ENCODE results near the gene GPR183.

GPR183 gene

GRCh38 chr13:99345345-99345744 lies 38.1 kb upstream of the GPR183 start:
- Mint-ChIP-seq H3K4me1 (ENCODE audit: low read depth) (peaks cover 71% of the 10 kb centered on the region), H3K9me3 (no peaks in the 10 kb centered on the region), H3K36me3 (ENCODE audit: low read depth) (peaks cover 99% of the 10 kb centered on the region), H3K27me3 (no peaks in the 10 kb centered on the region), H3K4me3 (no peak overlapping the region), H3K27ac (peak overlapping the region; percentile 31)
- no peak for DNase-seq

- Mint-ChIP-seq H3K27ac (peak overlapping the region; percentile 0), H3K9me3 (no peaks in the 10 kb centered on the region), H3K4me1 (ENCODE audit: low read depth) (peaks cover 72% of the 10 kb centered on the region), H3K27me3 (no peaks in the 10 kb centered on the region), H3K4me3 (no peak overlapping the region), H3K36me3 (ENCODE audit: low read depth) (peaks cover 99% of the 10 kb centered on the region)
- DNase-seq, result no peak
Measured at GRCh38 chr13:99344610-99345208, 37.5 kb upstream of the GPR183 start.

- Mint-ChIP-seq H3K36me3 (ENCODE audit: low read depth) (peaks cover 94% of the 10 kb centered on the region), H3K27me3 (no peaks in the 10 kb centered on the region), H3K4me3 (no peak overlapping the region), H3K4me1 (ENCODE audit: low read depth) (peaks cover 71% of the 10 kb centered on the region), H3K27ac (no peak overlapping the region), H3K9me3 (no peaks in the 10 kb centered on the region)
- DNase-seq, result no peak
Measured at GRCh38 chr13:99342723-99343315, 35.6 kb upstream of the GPR183 start.

- H3K4me3 Mint-ChIP-seq, result no peak overlapping the region
- H3K9me3 Mint-ChIP-seq, result no peaks in the 10 kb centered on the region
- peaks cover 93% of the 10 kb centered on the region for H3K36me3 Mint-ChIP-seq (ENCODE audit: low read depth)
- no peak for DNase-seq
- H3K4me1 Mint-ChIP-seq (ENCODE audit: low read depth), result peaks cover 70% of the 10 kb centered on the region
- H3K27me3 Mint-ChIP-seq, result no peaks in the 10 kb centered on the region
- H3K27ac Mint-ChIP-seq, result no peak overlapping the region
Measured at GRCh38 chr13:99341969-99342722, 34.9 kb upstream of the GPR183 start.

- Mint-ChIP-seq H3K36me3 (ENCODE audit: low read depth) (peaks cover 90% of the 10 kb centered on the region), H3K4me3 (no peak overlapping the region), H3K27me3 (no peaks in the 10 kb centered on the region), H3K27ac (no peak overlapping the region), H3K9me3 (no peaks in the 10 kb centered on the region), H3K4me1 (ENCODE audit: low read depth) (peaks cover 70% of the 10 kb centered on the region)
- no peak for DNase-seq
Measured at GRCh38 chr13:99340638-99341037, 33.4 kb upstream of the GPR183 start.

GRCh38 chr13:99339736-99340397 lies 32.7 kb upstream of the GPR183 start:
- H3K27ac Mint-ChIP-seq, result peak overlapping the region; percentile 9
- peak overlapping the region; percentile 21 for H3K4me3 Mint-ChIP-seq
- H3K36me3 Mint-ChIP-seq (ENCODE audit: low read depth), result peaks cover 90% of the 10 kb centered on the region
- no peaks in the 10 kb centered on the region for H3K27me3 Mint-ChIP-seq
- no peaks in the 10 kb centered on the region for H3K9me3 Mint-ChIP-seq
- no peak for DNase-seq
- H3K4me1 Mint-ChIP-seq (ENCODE audit: low read depth), result peaks cover 73% of the 10 kb centered on the region

GRCh38 chr13:99339230-99339721 lies 32.1 kb upstream of the GPR183 start:
- Mint-ChIP-seq H3K9me3 (no peaks in the 10 kb centered on the region), H3K4me3 (no peak overlapping the region), H3K27ac (peak overlapping the region; percentile 4), H3K27me3 (no peaks in the 10 kb centered on the region), H3K4me1 (ENCODE audit: low read depth) (peaks cover 74% of the 10 kb centered on the region), H3K36me3 (ENCODE audit: low read depth) (peaks cover 86% of the 10 kb centered on the region)
- DNase-seq, result no peak

GRCh38 chr13:99335603-99336002 lies 28.4 kb upstream of the GPR183 start:
- Mint-ChIP-seq H3K4me3 (no peak overlapping the region), H3K4me1 (ENCODE audit: low read depth) (peaks cover 83% of the 10 kb centered on the region), H3K36me3 (ENCODE audit: low read depth) (peaks cover 76% of the 10 kb centered on the region), H3K27ac (peak overlapping the region; percentile 29), H3K9me3 (no peaks in the 10 kb centered on the region), H3K27me3 (no peaks in the 10 kb centered on the region)
- DNase-seq, result no peak

GRCh38 chr13:99335087-99335486 lies 27.9 kb upstream of the GPR183 start:
- Mint-ChIP-seq H3K27ac (no peak overlapping the region), H3K4me1 (ENCODE audit: low read depth) (peaks cover 77% of the 10 kb centered on the region), H3K9me3 (no peaks in the 10 kb centered on the region), H3K36me3 (ENCODE audit: low read depth) (peaks cover 75% of the 10 kb centered on the region), H3K27me3 (no peaks in the 10 kb centered on the region), H3K4me3 (no peak overlapping the region)
- DNase-seq, result no peak

GRCh38 chr13:99334221-99334620 lies 27.0 kb upstream of the GPR183 start:
- Mint-ChIP-seq H3K36me3 (ENCODE audit: low read depth) (peaks cover 76% of the 10 kb centered on the region), H3K27ac (no peak overlapping the region)

GRCh38 chr13:99332456-99332855 lies 25.3 kb upstream of the GPR183 start:
- peaks cover 70% of the 10 kb centered on the region for H3K36me3 Mint-ChIP-seq (ENCODE audit: low read depth)
- H3K27me3 Mint-ChIP-seq, result no peaks in the 10 kb centered on the region
- H3K9me3 Mint-ChIP-seq, result no peaks in the 10 kb centered on the region
- no peak overlapping the region for H3K4me3 Mint-ChIP-seq
- peak overlapping the region; percentile 38 for H3K27ac Mint-ChIP-seq
- H3K4me1 Mint-ChIP-seq (ENCODE audit: low read depth), result peaks cover 68% of the 10 kb centered on the region
- DNase-seq, result no peak

More at GRCh38 chr13:99334221-99334620, 27.0 kb upstream of the GPR183 start:
- no peaks in the 10 kb centered on the region for H3K27me3 Mint-ChIP-seq
- DNase-seq, result no peak
- H3K4me1 Mint-ChIP-seq (ENCODE audit: low read depth), result peaks cover 74% of the 10 kb centered on the region
- no peak overlapping the region for H3K4me3 Mint-ChIP-seq
- H3K9me3 Mint-ChIP-seq, result no peaks in the 10 kb centered on the region

GRCh38 chr13:99331881-99332293 lies 24.7 kb upstream of the GPR183 start:
- Mint-ChIP-seq H3K4me1 (ENCODE audit: low read depth) (peaks cover 70% of the 10 kb centered on the region), H3K9me3 (no peaks in the 10 kb centered on the region), H3K27me3 (no peaks in the 10 kb centered on the region), H3K36me3 (ENCODE audit: low read depth) (peaks cover 73% of the 10 kb centered on the region), H3K27ac (peak overlapping the region; percentile 56), H3K4me3 (peak overlapping the region; percentile 10)
- no peak for DNase-seq

GRCh38 chr13:99330942-99331341 lies 23.7 kb upstream of the GPR183 start:
- peaks cover 72% of the 10 kb centered on the region for H3K36me3 Mint-ChIP-seq (ENCODE audit: low read depth)
- no peak overlapping the region for H3K27ac Mint-ChIP-seq
- H3K4me1 Mint-ChIP-seq (ENCODE audit: low read depth), result peaks cover 69% of the 10 kb centered on the region
- DNase-seq, result no peak
- no peak overlapping the region for H3K4me3 Mint-ChIP-seq
- H3K27me3 Mint-ChIP-seq, result no peaks in the 10 kb centered on the region
- no peaks in the 10 kb centered on the region for H3K9me3 Mint-ChIP-seq

- Mint-ChIP-seq H3K27ac (peak overlapping the region; percentile 4), H3K27me3 (no peaks in the 10 kb centered on the region), H3K4me1 (ENCODE audit: low read depth) (peaks cover 69% of the 10 kb centered on the region), H3K4me3 (no peak overlapping the region), H3K36me3 (ENCODE audit: low read depth) (peaks cover 73% of the 10 kb centered on the region), H3K9me3 (no peaks in the 10 kb centered on the region)
- no peak for DNase-seq
Measured at GRCh38 chr13:99329477-99329876, 22.3 kb upstream of the GPR183 start.
